Mesenchymal stem cell (in vitro differentiated cells and primary cell): Measurements from ENCODE around the gene PLA2G2D.

Experiments used
- DNase-seq: peaks from one replicate; pipeline ENCODE4 v3.0.0-alpha.2; 2013
- H2AFZ ChIP-seq: one replicate; pipeline ENCODE4 v1.6.1; 2013; ENCODE audit warnings: low read depth, mild to moderate bottlenecking, control low read depth, inconsistent platforms, low read length, moderate library complexity
- H2AK5ac ChIP-seq: 2 replicates; pipeline ENCODE4 v1.6.1; 2013; ENCODE audit warnings: low read length, moderate library complexity, mild to moderate bottlenecking, inconsistent platforms; ENCODE audit not compliant: severe bottlenecking
- H2BK120ac ChIP-seq: one replicate; pipeline ENCODE4 v1.6.1; 2013; ENCODE audit warnings: low read depth, mild to moderate bottlenecking, inconsistent platforms, low read length, moderate library complexity
- H2BK12ac ChIP-seq, 2 experiments: one replicate each; pipeline ENCODE4 v1.6.1; 2013; ENCODE audit warnings: inconsistent platforms in 2 of 2, low read length in 2 of 2, mild to moderate bottlenecking in 2 of 2, moderate library complexity in 2 of 2, control low read depth in 1 of 2
- H2BK15ac ChIP-seq: one replicate; pipeline ENCODE4 v1.6.1; 2013; ENCODE audit warnings: mild to moderate bottlenecking, low read depth, inconsistent platforms; ENCODE audit not compliant: poor library complexity, severe bottlenecking
- H2BK5ac ChIP-seq: 2 replicates; pipeline ENCODE4 v1.6.1; 2013; ENCODE audit warnings: low read depth, mild to moderate bottlenecking, low read length, control low read depth, inconsistent platforms; ENCODE audit not compliant: poor library complexity, severe bottlenecking
- H3K14ac ChIP-seq, 2 experiments: one replicate each; pipeline ENCODE4 v1.6.1; 2013; ENCODE audit warnings: inconsistent platforms in 2 of 2, low read length in 2 of 2, control low read depth in 1 of 2, mild to moderate bottlenecking in 1 of 2, moderate library complexity in 1 of 2
- H3K18ac ChIP-seq, 2 experiments: one replicate each; pipeline ENCODE4 v1.6.1; 2013; ENCODE audit warnings: inconsistent platforms in 2 of 2, low read length in 2 of 2, control low read depth in 1 of 2, low read depth in 1 of 2, mild to moderate bottlenecking in 1 of 2
- H3K23ac ChIP-seq, 2 experiments: one replicate each; pipeline ENCODE4 v1.6.1; 2013; ENCODE audit warnings: inconsistent platforms in 2 of 2, low read length in 2 of 2, mild to moderate bottlenecking in 2 of 2, moderate library complexity in 2 of 2, control low read depth in 1 of 2
- H3K27ac ChIP-seq: 2 replicates; pipeline ENCODE4 v1.5.1; 2013; ENCODE audit warnings: mild to moderate bottlenecking, moderate library complexity, low read length, control low read depth, inconsistent platforms; ENCODE audit not compliant: poor library complexity, severe bottlenecking
- H3K27me3 ChIP-seq, 2 experiments: 2 replicates each; pipeline versions ENCODE4 v1.6.1 to v1.7.0; 2013; ENCODE audit warnings: low read length in 2 of 2, mild to moderate bottlenecking in 2 of 2, moderate library complexity in 2 of 2, control low read depth in 1 of 2, inconsistent platforms in 1 of 2; ENCODE audit not compliant: control insufficient read depth in 1 of 2, insufficient read depth in 1 of 2
- H3K36me3 ChIP-seq, 2 experiments: 2 replicates each; pipeline versions ENCODE4 v1.6.1 to v1.7.0; 2013; ENCODE audit warnings: low read length in 2 of 2, control low read depth in 1 of 2, inconsistent platforms in 1 of 2, low read depth in 1 of 2, mild to moderate bottlenecking in 1 of 2; ENCODE audit not compliant: insufficient read depth in 2 of 2, control insufficient read depth in 1 of 2
- H3K4ac ChIP-seq, 2 experiments: one replicate each; pipeline ENCODE4 v1.6.1; 2013; ENCODE audit warnings: inconsistent platforms in 2 of 2, low read length in 2 of 2, mild to moderate bottlenecking in 2 of 2, moderate library complexity in 2 of 2, control low read depth in 1 of 2, low read depth in 1 of 2
- H3K4me1 ChIP-seq: 2 replicates; pipeline ENCODE4 v1.6.1; 2013; ENCODE audit warnings: low read depth, low read length, control low read depth; ENCODE audit not compliant: control insufficient read depth, insufficient read depth
- H3K4me2 ChIP-seq: 2 replicates; pipeline ENCODE4 v1.6.1; 2013; ENCODE audit warnings: low read length, mild to moderate bottlenecking, inconsistent platforms; ENCODE audit not compliant: poor library complexity, severe bottlenecking
- H3K4me3 ChIP-seq, 2 experiments: 2 replicates each; pipeline versions ENCODE4 v1.5.1 to v1.7.0; 2013; ENCODE audit warnings: low read length in 2 of 2, mild to moderate bottlenecking in 2 of 2, control low read depth in 1 of 2, low read depth in 1 of 2; ENCODE audit not compliant: insufficient read depth in 1 of 2
- H3K79me1 ChIP-seq: replicated peaks from 2 replicates; pipeline ENCODE4 v1.6.1; 2013; ENCODE audit warnings: mild to moderate bottlenecking, control low read depth, low read length, inconsistent platforms; ENCODE audit not compliant: poor library complexity, severe bottlenecking
- H3K9ac ChIP-seq: 2 replicates; pipeline ENCODE4 v1.7.0; 2013; ENCODE audit warnings: mild to moderate bottlenecking, low read length, moderate library complexity
- H3K9me3 ChIP-seq: 2 replicates; pipeline ENCODE4 v1.7.0; 2013; ENCODE audit warnings: mild to moderate bottlenecking, low read length; ENCODE audit not compliant: control insufficient read depth
- H4K8ac ChIP-seq: one replicate; pipeline ENCODE4 v1.6.1; 2013; ENCODE audit warnings: inconsistent platforms, mild to moderate bottlenecking, low read length, moderate library complexity
- H4K91ac ChIP-seq: one replicate; pipeline ENCODE4 v1.6.1; 2013; ENCODE audit warnings: mild to moderate bottlenecking, low read length, inconsistent platforms
- WGBS: methylation state at CpG from one replicate; pipeline ENCODE4 v1.1.7; 2013; ENCODE audit warnings: mixed read lengths; 5-methylcytosine and 5-hydroxymethylcytosine counted together

PLA2G2D gene

GRCh38 chr1:20073256-20073655 is 46.1 kb downstream of the PLA2G2D start:
- Histone ChIP-seq H3K18ac (no peak overlapping the region), H2BK15ac (no peak overlapping the region)

GRCh38 chr1:20072771-20073170 is 46.6 kb downstream of the PLA2G2D start:
- no peak overlapping the region for H2BK120ac ChIP-seq
- no peak overlapping the region for H2AK5ac ChIP-seq
- no peak overlapping the region for H3K18ac ChIP-seq
- no peak overlapping the region for H3K4ac ChIP-seq
- H2BK12ac ChIP-seq, result no peak overlapping the region
- H4K91ac ChIP-seq, result no peak overlapping the region
- H4K8ac ChIP-seq, result no peak overlapping the region
- H3K9ac ChIP-seq, result peak overlapping the region; percentile 28
- H3K36me3 ChIP-seq, result peaks cover 0 to 5% of the 10 kb centered on the region in 2 experiments
- H3K4me2 ChIP-seq, result no peak overlapping the region
- no peak overlapping the region for H2BK15ac ChIP-seq
- H2AFZ ChIP-seq, result no peak overlapping the region
- WGBS, result 75% methylated on average over 7 of the region's 7 CpGs
- no peak for DNase-seq
- no peaks in the 10 kb centered on the region for H3K79me1 ChIP-seq
- no peak overlapping the region for H3K14ac ChIP-seq
- no peaks in the 10 kb centered on the region for H3K27me3 ChIP-seq
- peak overlapping the region in 1 of 2 experiments; percentile 13 for H3K4me3 ChIP-seq
- H3K27ac ChIP-seq, result no peak overlapping the region
- no peaks in the 10 kb centered on the region for H3K9me3 ChIP-seq
- no peak overlapping the region for H2BK5ac ChIP-seq
- no peak overlapping the region for H3K23ac ChIP-seq
- H3K4me1 ChIP-seq, result no peaks in the 10 kb centered on the region

More at GRCh38 chr1:20073256-20073655, 46.1 kb downstream of the PLA2G2D start:
- H2AK5ac ChIP-seq, result no peak overlapping the region
- no peak overlapping the region for H3K4me2 ChIP-seq
- no peak overlapping the region for H3K27ac ChIP-seq
- no peak overlapping the region for H4K91ac ChIP-seq
- peak overlapping the region; percentile 28 for H3K9ac ChIP-seq
- no peak overlapping the region for H2BK12ac ChIP-seq
- no peak overlapping the region for H3K14ac ChIP-seq
- H3K36me3 ChIP-seq, result peaks cover 0 to 5% of the 10 kb centered on the region in 2 experiments
- no peak for DNase-seq
- no peak overlapping the region for H2BK120ac ChIP-seq
- H3K79me1 ChIP-seq, result no peaks in the 10 kb centered on the region
- H3K4ac ChIP-seq, result no peak overlapping the region
- no peak overlapping the region for H2AFZ ChIP-seq
- 95% methylated on average over 2 of the region's 2 CpGs for WGBS
- no peak overlapping the region for H3K23ac ChIP-seq
- H3K27me3 ChIP-seq, result no peaks in the 10 kb centered on the region
- H3K9me3 ChIP-seq, result no peaks in the 10 kb centered on the region
- no peak overlapping the region for H2BK5ac ChIP-seq
- H4K8ac ChIP-seq, result no peak overlapping the region
- H3K4me1 ChIP-seq, result no peaks in the 10 kb centered on the region
- H3K4me3 ChIP-seq, result no peak overlapping the region

DNA sequence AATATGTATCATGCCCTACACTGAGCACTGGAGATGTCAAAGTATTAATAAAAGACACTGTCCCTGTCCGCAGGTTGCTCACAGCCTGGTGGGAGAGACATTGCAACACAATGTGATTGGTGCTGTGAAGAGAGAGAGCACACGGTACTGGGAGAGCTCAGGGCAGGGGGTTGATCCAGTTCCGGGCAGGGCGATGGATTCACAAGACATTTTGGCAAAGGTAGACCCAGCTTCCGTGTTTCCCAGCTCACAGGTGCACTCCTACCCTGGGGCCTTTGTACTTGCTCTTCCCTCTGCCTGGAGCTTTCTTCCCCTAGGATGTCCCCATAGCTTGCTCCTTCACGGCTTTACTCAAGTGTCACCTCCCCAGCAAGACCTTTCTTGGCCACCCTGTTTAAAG is 47.9 kb downstream of the PLA2G2D start:
- H2BK120ac ChIP-seq, result no peak overlapping the region
- peak overlapping the region in 1 of 2 experiments; percentile 78 for H3K4me3 ChIP-seq
- H3K4me1 ChIP-seq, result no peaks in the 10 kb centered on the region
- WGBS, result 86% methylated on average over 6 of the region's 6 CpGs
- no peak overlapping the region for H4K91ac ChIP-seq
- DNase-seq, result no peak
- H3K4me2 ChIP-seq, result no peak overlapping the region
- no peak overlapping the region for H2BK15ac ChIP-seq
- H3K36me3 ChIP-seq, result peaks cover 0 to under 1% of the 10 kb centered on the region in 2 experiments
- H2BK5ac ChIP-seq, result no peak overlapping the region
- no peaks in the 10 kb centered on the region for H3K79me1 ChIP-seq
- peak overlapping the region; percentile 78 for H3K9ac ChIP-seq
- H3K27ac ChIP-seq, result no peak overlapping the region
- H2AK5ac ChIP-seq, result no peak overlapping the region
- no peak overlapping the region for H3K4ac ChIP-seq
- H4K8ac ChIP-seq, result no peak overlapping the region
- no peaks in the 10 kb centered on the region for H3K27me3 ChIP-seq
- no peak overlapping the region for H3K23ac ChIP-seq
- no peak overlapping the region for H2AFZ ChIP-seq
- H2BK12ac ChIP-seq, result no peak overlapping the region
- no peaks in the 10 kb centered on the region for H3K9me3 ChIP-seq
- H3K14ac ChIP-seq, result no peak overlapping the region
- H3K18ac ChIP-seq, result no peak overlapping the region

GRCh38 chr1:20070357-20070756 is 49.0 kb downstream of the PLA2G2D start:
- no peak overlapping the region for H4K91ac ChIP-seq
- H2AFZ ChIP-seq, result no peak overlapping the region
- H3K9me3 ChIP-seq, result no peaks in the 10 kb centered on the region
- H3K4ac ChIP-seq, result no peak overlapping the region
- no peak overlapping the region for H2BK120ac ChIP-seq
- peak overlapping the region in 1 of 2 experiments; percentile 78 for H3K4me3 ChIP-seq
- H3K23ac ChIP-seq, result no peak overlapping the region
- no peaks in the 10 kb centered on the region for H3K36me3 ChIP-seq
- H2BK15ac ChIP-seq, result no peak overlapping the region
- H3K27ac ChIP-seq, result no peak overlapping the region
- DNase-seq, result no peak
- H2BK12ac ChIP-seq, result no peak overlapping the region
- no peak overlapping the region for H2AK5ac ChIP-seq
- no peak overlapping the region for H3K4me2 ChIP-seq
- no peaks in the 10 kb centered on the region for H3K79me1 ChIP-seq
- peak overlapping the region; percentile 78 for H3K9ac ChIP-seq
- no peaks in the 10 kb centered on the region for H3K27me3 ChIP-seq
- H3K14ac ChIP-seq, result no peak overlapping the region
- no peaks in the 10 kb centered on the region for H3K4me1 ChIP-seq
- H2BK5ac ChIP-seq, result no peak overlapping the region
- H3K18ac ChIP-seq, result no peak overlapping the region
- WGBS, result 89% methylated on average over 10 of the region's 10 CpGs
- no peak overlapping the region for H4K8ac ChIP-seq
